HCT116 (cell line): ENCODE data around the gene DPH5. TPM values are rescaled to one million over a fixed set of nuclear protein-coding genes. Genes with fewer than 3 reads are reported as not detected.

Experiments
- ATAC-seq: fragments of 200-7000 bp; cut with Tn5 transposase; 2 replicates; pipeline ENCODE4 v1.9.1; 2020; ENCODE audit warnings: mild to moderate bottlenecking, moderate library complexity
- BruUV-seq: library from RNA; stranded (reverse); fragments of 400-500 nt; replicated peaks from 2 replicates; lab custom pipeline; 2021; lab: Mats Ljungman, UMichigan
- CTCF ChIA-PET: fragments of 300-600 bp; sonication (Branson Sonifier 250); formaldehyde crosslinking; loops from one replicate; lab custom pipeline; 2021; ENCODE audit warnings: antibody characterized with exemption; lab: Charles Lee
- POLR2A ChIA-PET: fragments of 300-600, 350-600 bp; sonication (Branson Sonifier 250); formaldehyde crosslinking; loops from one replicate; lab custom pipeline; 2021; ENCODE audit warnings: antibody characterized with exemption; lab: Charles Lee
- RAD21 ChIA-PET, 2 experiments: fragments of 300-600 bp; sonication (Branson Sonifier 250); formaldehyde crosslinking; loops; one replicate each; lab custom pipeline; 2023; ENCODE audit warnings: low total read pairs in 2 of 2; ENCODE audit not compliant: uncharacterized antibody in 2 of 2, unreplicated experiment in 2 of 2, low non-redundant PET in 1 of 2; lab: Charles Lee
- DNase-seq: peaks from one replicate; pipeline ENCODE4 v3.0.0-alpha.2; 2010; ENCODE audit warnings: low read depth, low spot score
- H2AFZ ChIP-seq: fragments of 200-600 bp; shearing (Covaris generic), sonication (generic); 2 replicates; pipeline ENCODE4 v1.6.1; 2017; ENCODE audit warnings: low read depth, mixed run types, mixed read lengths, antibody characterized with exemption, low read length; ENCODE audit not compliant: poor library complexity, severe bottlenecking
- H3K27ac ChIP-seq: 2 replicates; pipeline ENCODE4 v1.5.1; 2012; ENCODE audit warnings: low read depth, low read length
- H3K27me3 ChIP-seq: fragments of 200-600 bp; sonication (generic); 2 replicates; pipeline ENCODE4 v1.6.1; 2016; ENCODE audit warnings: mixed run types, low read length, mixed read lengths; ENCODE audit not compliant: insufficient read depth
- H3K36me3 ChIP-seq, 2 experiments: fragments of 200-500 bp in 1 of 2; fragments of 200-600 bp in 1 of 2; sonication (Bioruptor generic) in 1 of 2; sonication (generic) in 1 of 2; 2 replicates each; pipeline versions ENCODE4 v1.5.1 to v1.6.1; 2014 to 2016; ENCODE audit warnings: low read length in 2 of 2, inconsistent platforms in 1 of 2, mixed read lengths in 1 of 2, mixed run types in 1 of 2; ENCODE audit not compliant: insufficient read depth in 2 of 2, control insufficient read depth in 1 of 2
- H3K4me1 ChIP-seq, 2 experiments: fragments of 200-600 bp in 1 of 2; sonication (generic) in 1 of 2; 2 replicates each; pipeline versions ENCODE4 v1.5.1 to v1.6.1; 2012 to 2017; ENCODE audit warnings: low read length in 2 of 2, inconsistent platforms in 1 of 2, mild to moderate bottlenecking in 1 of 2, mixed read lengths in 1 of 2, mixed run types in 1 of 2, moderate library complexity in 1 of 2; ENCODE audit not compliant: insufficient read depth in 2 of 2, control insufficient read depth in 1 of 2
- H3K4me2 ChIP-seq: fragments of 200-600 bp; sonication (generic); 2 replicates; pipeline ENCODE4 v1.6.1; 2017; ENCODE audit warnings: mixed run types, low read length, mixed read lengths
- H3K4me3 ChIP-seq, 2 experiments: fragments of 200-600 bp in 1 of 2; sonication (generic) in 1 of 2; replicated peaks in 1 of 2; 2 replicates each; pipeline ENCODE4 v1.5.1; 2011 to 2016; ENCODE audit warnings: low read length in 2 of 2, control low read depth in 1 of 2, low read depth in 1 of 2, mild to moderate bottlenecking in 1 of 2, mixed read lengths in 1 of 2, mixed run types in 1 of 2
- H3K79me2 ChIP-seq: fragments of 200-600 bp; sonication (generic); 2 replicates; pipeline ENCODE4 v1.6.1; 2017; ENCODE audit warnings: mild to moderate bottlenecking, mixed run types, low read length, moderate library complexity, mixed read lengths; ENCODE audit not compliant: insufficient read depth
- H3K9ac ChIP-seq: fragments of 200-600 bp; sonication (generic); 2 replicates; pipeline ENCODE4 v1.6.1; 2016; ENCODE audit warnings: low read length, mixed read lengths
- H3K9me2 ChIP-seq: fragments of 200-600 bp; sonication (generic), shearing (Covaris generic); 2 replicates; pipeline ENCODE4 v1.6.1; 2017; ENCODE audit warnings: mixed run types, mild to moderate bottlenecking, moderate library complexity; ENCODE audit not compliant: insufficient read depth
- H3K9me3 ChIP-seq, 2 experiments: fragments of 200-500 bp in 1 of 2; fragments of 200-600 bp in 1 of 2; sonication (Bioruptor generic) in 1 of 2; sonication (generic) in 1 of 2; 2 replicates each; pipeline ENCODE4 v1.6.1; 2014 to 2017; ENCODE audit warnings: low read length in 2 of 2, mixed read lengths in 2 of 2, inconsistent platforms in 1 of 2, low read depth in 1 of 2, mild to moderate bottlenecking in 1 of 2, mixed run types in 1 of 2, moderate library complexity in 1 of 2; ENCODE audit not compliant: control insufficient read depth in 1 of 2, insufficient read depth in 1 of 2
- H4K20me1 ChIP-seq: fragments of 200-600 bp; sonication (generic), shearing (Covaris generic); 2 replicates; pipeline ENCODE4 v1.6.1; 2017; ENCODE audit warnings: mixed run types, mild to moderate bottlenecking, moderate library complexity; ENCODE audit not compliant: insufficient read depth
- CBX3 ChIP-seq: IDR thresholded peaks from 2 replicates; pipeline ENCODE4 v1.6.1; 2012; ENCODE audit warnings: low read depth
- CEBPB ChIP-seq: IDR thresholded peaks from 2 replicates; pipeline ENCODE4 v1.6.1; 2012; ENCODE audit warnings: low read depth
- CTCF ChIP-seq, 3 experiments: fragments of 200-600 bp in 1 of 3; sonication (generic) in 1 of 3; IDR thresholded peaks in 2 of 3; conservative IDR thresholded peaks in 1 of 3; 2 replicates each; pipeline ENCODE4 v1.5.1; 2012 to 2017; ENCODE audit warnings: low read depth in 2 of 3, low read length in 2 of 3, antibody characterized with exemption in 1 of 3, borderline replicate concordance in 1 of 3, control low read depth in 1 of 3, mild to moderate bottlenecking in 1 of 3, mixed read lengths in 1 of 3, mixed run types in 1 of 3, moderate library complexity in 1 of 3; ENCODE audit not compliant: insufficient read depth in 1 of 3
- EGR1 ChIP-seq: IDR thresholded peaks from 2 replicates; pipeline ENCODE4 v1.6.1; 2012; ENCODE audit warnings: low read depth
- ELF1 ChIP-seq: IDR thresholded peaks from 2 replicates; pipeline ENCODE4 v1.6.1; 2012; ENCODE audit warnings: low read depth, borderline replicate concordance
- EZH2phosphoT487 ChIP-seq: fragments of 200-600 bp; IDR thresholded peaks from 2 replicates; pipeline ENCODE4 v1.6.1; 2018; ENCODE audit warnings: antibody characterized with exemption, borderline replicate concordance
- JUND ChIP-seq: IDR thresholded peaks from 2 replicates; pipeline ENCODE4 v1.6.1; 2012
- MAX ChIP-seq: IDR thresholded peaks from 2 replicates; pipeline ENCODE4 v1.6.1; 2012
- RAD21 ChIP-seq: IDR thresholded peaks from 2 replicates; pipeline ENCODE4 v1.6.1; 2012; ENCODE audit warnings: low read depth, mild to moderate bottlenecking
- REST ChIP-seq: IDR thresholded peaks from 2 replicates; pipeline ENCODE4 v1.6.1; 2012; ENCODE audit warnings: low read depth
- SIN3A ChIP-seq: IDR thresholded peaks from 2 replicates; pipeline ENCODE4 v1.6.1; 2012; ENCODE audit warnings: low read depth
- TCF7L2 ChIP-seq: IDR thresholded peaks from 2 replicates; pipeline ENCODE4 v1.7.0; 2011; ENCODE audit warnings: borderline replicate concordance, inconsistent platforms; ENCODE audit not compliant: insufficient read depth, insufficient read length; ENCODE audit errors: extremely low read depth
- YY1 ChIP-seq: IDR thresholded peaks from 2 replicates; pipeline ENCODE4 v1.6.1; 2011; ENCODE audit warnings: low read length, low read depth, moderate library complexity, mild to moderate bottlenecking; ENCODE audit not compliant: insufficient replicate concordance; ENCODE audit errors: extremely low read depth
- ZBTB33 ChIP-seq: IDR thresholded peaks from 2 replicates; pipeline ENCODE4 v1.6.1; 2011; ENCODE audit warnings: mild to moderate bottlenecking, low read length, moderate library complexity; ENCODE audit not compliant: insufficient replicate concordance; ENCODE audit errors: extremely low read depth
- intact Hi-C: fragments of 100-400 bp; cut with micrococcal nuclease; formaldehyde crosslinking; loops from 2 replicates; pipeline ENCODE4 v1.10.0; 2022
- total RNA-seq: library from RNA; stranded (reverse); gene quantifications from one replicate; pipeline ENCODE4 v1.2.1, GENCODE V29; 2021; ENCODE audit not compliant: unreplicated experiment

The DPH5 gene
- total RNA-seq, 1 experiment from 2014 or later = 55.8 TPM

GRCh38 chr1:101051688-101052638 is 26.4 kb upstream of the DPH5 start:
- DNase-seq (no peak), ATAC-seq (no peak)
- H3K4me3 ChIP-seq = no peak overlapping the region
- no peaks in the 10 kb centered on the region for H3K27me3 ChIP-seq
- no peak overlapping the region for H3K9ac ChIP-seq
- H4K20me1 ChIP-seq = no peaks in the 10 kb centered on the region
- POLR2A ChIA-PET = no interaction called here
- H3K79me2 ChIP-seq = no peaks in the 10 kb centered on the region
- H3K36me3 ChIP-seq = no peaks in the 10 kb centered on the region
- no peaks in the 10 kb centered on the region for H3K9me3 ChIP-seq
- intact Hi-C loops = no loop called here
- H2AFZ ChIP-seq = no peak overlapping the region
- H3K27ac ChIP-seq = no peak overlapping the region
- no TSS peak for BruUV-seq
- H3K4me1 ChIP-seq = no peaks in the 10 kb centered on the region
- TF ChIP-seq TCF7L2 (no peak), EGR1 (no peak), YY1 (no peak), CEBPB (no peak), RAD21 (no peak), REST (no peak), MAX (no peak), ZBTB33 (no peak), SIN3A (no peak), JUND (no peak), CTCF (IDR thresholded peaks at IDR 0.05 in 2 of 3, conservative IDR thresholded peaks at IDR 0.05 in 1 of 3; ENCODE audit: borderline replicate concordance in 1 of 3, insufficient read depth in 1 of 3, low read depth in 2 of 3, low read length in 2 of 3) (no peak), ELF1 (no peak), CBX3 (no peak), EZH2phosphoT487 (no peak)
- no peaks in the 10 kb centered on the region for H3K9me2 ChIP-seq
- RAD21 ChIA-PET = no interaction called here
- H3K4me2 ChIP-seq = no peak overlapping the region
- CTCF ChIA-PET = no interaction called here
